Dermis blood vessel endothelial cell (primary cell): Measurements from ENCODE around the gene CYP17A1. TPM values are rescaled to one million over a fixed set of nuclear protein-coding genes. Genes with fewer than 3 reads are reported as not detected.
"Not testable (repeated sequence)": the region's sequence is repeated elsewhere in the genome, so short reads cannot be mapped to it uniquely, and the experiment has no call there.

Experiments
- DNase-seq: peaks from one replicate; pipeline ENCODE4 v3.0.0; 2010
- total RNA-seq: library from RNA; depleted of rRNA; stranded (reverse); fragments of >200 nt; gene quantifications from 2 replicates; pipeline ENCODE4 v1.2.3, GENCODE V29; 2014

CYP17A1 gene, protein sequence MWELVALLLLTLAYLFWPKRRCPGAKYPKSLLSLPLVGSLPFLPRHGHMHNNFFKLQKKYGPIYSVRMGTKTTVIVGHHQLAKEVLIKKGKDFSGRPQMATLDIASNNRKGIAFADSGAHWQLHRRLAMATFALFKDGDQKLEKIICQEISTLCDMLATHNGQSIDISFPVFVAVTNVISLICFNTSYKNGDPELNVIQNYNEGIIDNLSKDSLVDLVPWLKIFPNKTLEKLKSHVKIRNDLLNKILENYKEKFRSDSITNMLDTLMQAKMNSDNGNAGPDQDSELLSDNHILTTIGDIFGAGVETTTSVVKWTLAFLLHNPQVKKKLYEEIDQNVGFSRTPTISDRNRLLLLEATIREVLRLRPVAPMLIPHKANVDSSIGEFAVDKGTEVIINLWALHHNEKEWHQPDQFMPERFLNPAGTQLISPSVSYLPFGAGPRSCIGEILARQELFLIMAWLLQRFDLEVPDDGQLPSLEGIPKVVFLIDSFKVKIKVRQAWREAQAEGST
- not detected in 2 replicates for total RNA-seq

DNA sequence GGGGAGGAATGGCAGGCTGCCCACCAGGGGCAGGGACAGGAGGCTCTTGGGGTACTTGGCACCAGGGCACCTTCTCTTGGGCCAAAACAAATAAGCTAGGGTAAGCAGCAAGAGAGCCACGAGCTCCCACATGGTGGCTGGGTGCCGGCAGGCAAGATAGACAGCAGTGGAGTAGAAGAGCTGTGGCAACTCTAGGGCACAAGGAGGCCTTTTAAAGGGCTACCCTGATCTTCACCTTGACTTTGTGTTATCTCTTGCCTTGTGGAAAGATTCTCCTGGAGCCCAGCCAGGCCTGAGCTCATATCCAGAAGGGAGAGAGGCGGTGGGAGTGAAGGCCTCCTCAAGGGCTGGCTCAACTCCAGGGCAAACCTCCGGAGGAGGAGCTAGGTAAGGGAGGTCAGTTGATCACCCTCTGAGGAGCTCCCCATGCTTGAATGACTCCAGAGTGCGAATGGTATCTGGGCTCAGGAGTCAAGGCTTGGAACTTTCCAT, at the start of gene CYP17A1:
CYP17A1 (minus strand) TSS at position 184 of the 492 bp plus-strand sequence; CDS start at position 132, 52 bp downstream.
- no peak for DNase-seq

DNA sequence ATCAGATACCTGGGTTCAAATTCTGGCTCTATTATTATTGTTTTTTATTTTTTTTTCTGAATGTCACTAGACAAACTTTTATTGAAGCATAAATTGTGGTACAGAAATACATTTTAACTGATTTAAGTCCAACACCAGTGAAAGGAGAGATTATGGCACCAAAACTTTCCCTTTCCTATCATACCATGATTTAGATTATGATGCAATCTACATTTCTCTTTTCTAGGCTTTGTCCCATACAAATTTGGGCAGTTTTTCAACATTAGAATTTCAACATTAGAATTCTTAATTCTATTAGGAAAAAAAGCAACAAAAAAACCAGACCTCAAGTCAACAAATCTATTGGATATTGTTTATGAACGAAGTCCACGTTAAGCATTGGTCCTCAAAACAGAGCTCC, 43.0 kb upstream of the CYP17A1 start:
- DNase-seq = no peak

DNA sequence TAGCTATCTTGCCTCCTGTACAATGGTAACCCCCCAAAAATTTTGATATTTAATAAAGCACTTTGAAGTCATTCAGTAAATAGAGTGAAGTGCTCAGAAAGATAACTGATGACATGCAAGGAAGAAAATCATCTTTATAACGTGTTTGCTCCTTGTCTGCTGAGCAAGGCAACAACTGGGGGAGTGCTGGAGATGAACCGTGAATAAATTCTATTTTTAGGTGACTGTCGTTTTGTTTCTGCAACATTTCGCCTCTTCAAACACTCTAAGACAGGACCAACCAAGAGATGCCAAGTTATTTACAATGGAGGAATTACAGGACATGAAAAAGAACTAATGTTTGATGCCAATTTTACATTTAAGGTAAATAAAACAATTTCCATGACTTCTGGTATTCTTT, 41.4 kb upstream of the CYP17A1 start:
- no peak for DNase-seq

DNA sequence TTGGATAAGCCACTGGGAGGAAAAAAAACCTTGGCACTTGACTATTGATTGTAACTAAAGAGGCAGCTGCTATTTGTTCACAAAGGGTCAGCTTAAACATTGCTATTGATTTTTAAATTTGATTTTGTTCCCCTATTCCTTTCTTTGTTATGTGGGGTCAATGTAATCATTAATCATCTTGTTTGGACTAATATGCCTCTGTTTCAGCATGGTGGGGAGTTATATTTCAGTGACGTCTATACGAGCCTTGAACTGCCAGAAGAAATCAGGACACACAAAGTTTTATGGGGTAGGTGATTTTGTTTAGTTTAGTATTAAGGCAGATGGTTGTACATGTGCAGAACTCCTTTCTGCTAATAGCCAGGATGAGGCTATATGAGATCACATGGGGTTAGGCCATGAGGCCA, 39.5 kb upstream of the CYP17A1 start:
- DNase-seq = no peak

DNA sequence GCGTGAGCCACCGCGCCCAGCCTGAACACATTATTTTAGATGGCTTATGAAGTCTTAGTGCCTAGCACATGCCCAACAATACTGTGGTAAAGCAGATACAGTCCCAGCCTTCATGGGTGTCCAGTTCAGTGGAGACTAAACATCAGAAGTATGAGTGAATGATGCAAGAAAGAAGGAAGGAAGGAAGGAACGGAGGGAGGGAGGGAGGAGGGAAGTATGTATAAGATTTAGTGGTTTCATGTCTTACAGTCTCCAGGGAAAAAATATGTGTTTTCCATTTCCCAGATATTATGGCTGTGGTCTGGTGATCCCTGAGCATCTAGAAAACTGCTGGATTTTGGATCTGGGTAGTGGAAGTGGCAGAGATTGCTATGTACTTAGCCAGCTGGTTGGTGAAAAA, 35.0 kb upstream of the CYP17A1 start:
- no peak for DNase-seq

DNA sequence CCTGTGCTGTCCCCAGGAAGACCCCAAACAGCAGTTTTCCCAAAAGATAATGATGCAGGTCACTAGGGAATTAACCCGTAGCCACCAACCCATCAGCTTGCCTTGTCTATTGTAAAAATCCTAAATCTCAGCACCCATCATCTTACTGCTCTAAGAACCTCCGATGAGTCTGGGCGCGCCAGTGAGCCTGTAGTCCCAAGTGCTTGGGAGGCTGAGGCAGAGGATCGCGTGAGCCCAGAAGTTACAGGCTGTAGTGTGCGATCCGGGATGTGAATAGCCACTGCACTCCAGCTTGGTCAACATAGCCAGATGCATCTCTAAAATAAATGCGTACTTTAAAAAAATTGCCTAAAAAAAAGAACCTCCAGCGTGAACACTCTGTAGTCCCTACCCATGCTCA, 33.0 kb upstream of the CYP17A1 start:
- no peak for DNase-seq

DNA sequence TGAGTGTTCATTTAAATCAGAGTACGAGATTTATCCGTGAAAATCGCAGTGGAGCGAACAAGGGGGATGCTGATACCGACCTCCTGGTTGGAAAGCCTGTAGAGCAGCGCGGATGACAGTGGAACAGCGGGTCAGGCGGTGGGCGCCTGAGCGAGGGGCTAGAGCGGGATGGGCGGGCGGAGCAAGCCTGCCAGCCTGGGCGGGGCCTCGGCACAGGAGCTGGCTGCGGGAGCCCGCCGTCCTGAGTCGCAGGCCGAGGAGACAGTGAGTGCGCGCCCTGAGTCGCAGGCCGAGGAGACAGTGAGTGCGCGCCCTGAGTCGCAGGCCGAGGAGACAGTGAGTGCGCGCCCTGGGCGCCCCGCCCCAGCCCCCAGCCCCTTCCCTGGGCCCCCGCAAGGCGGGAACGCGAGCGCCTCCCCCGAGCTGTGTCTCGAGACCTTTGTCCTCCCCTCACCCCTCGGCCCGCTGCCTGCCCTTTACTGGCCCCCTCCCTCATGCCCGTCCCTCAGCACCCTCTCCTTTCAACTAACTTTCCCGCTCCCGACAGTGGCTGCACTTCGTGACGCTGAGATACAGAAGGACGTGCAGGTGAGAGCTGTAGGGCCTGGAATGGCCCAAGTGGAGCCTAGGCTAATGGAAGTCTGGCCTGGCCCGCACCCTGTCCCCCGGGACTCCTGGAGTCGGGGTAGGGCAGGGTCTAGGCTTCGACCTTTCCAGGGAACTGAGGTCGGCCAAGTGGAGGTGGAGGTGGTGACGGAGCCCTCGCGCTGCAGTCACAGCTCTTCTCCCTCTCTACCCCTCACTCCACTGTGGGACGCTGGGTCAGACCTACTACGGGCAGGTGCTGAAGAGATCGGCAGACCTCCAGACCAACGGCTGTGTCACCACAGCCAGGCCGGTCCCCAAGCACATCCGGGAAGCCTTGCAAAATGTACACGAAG, 32.3 kb upstream of the CYP17A1 start, which contains the start of gene AS3MT:
AS3MT (plus strand) TSS at position 213 of the 941 bp plus-strand sequence; CDS start at position 336, 123 bp downstream.
- peak; percentile 25 for DNase-seq

DNA sequence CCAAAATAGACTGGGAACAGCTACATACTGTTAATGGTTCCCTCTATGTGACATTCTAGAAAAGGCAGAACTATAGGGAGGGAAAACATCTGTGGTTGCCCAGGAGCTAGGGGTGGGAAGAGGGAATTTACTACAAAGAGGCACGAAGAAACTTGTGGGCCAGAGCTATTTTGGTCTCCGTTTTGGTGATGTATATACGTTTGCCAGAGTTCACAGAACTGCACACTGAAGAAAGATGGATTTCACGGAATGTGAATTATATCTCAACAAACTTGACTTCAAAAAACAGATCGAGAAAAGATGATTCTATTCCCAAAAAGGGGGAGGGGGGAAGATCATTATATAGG, 31.7 kb upstream of the CYP17A1 start:
- DNase-seq = no peak

DNA sequence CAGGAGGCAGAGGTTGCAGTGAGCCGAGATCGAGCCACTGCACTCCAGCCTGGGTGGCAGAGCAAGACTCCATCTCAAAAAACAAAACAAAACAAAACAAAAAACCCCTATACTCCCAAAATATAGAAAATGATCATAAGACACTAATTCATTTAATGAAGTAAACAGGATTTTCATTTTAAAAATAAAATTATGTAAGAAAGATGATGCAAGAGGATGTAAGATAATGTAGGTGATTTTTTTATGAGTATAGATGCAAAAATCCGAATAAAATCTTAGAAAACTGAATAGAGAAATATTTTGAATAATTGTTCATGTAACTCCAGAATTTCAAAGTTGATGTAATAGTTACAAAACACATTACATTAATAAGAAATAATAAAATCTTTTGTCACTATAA, 28.4 kb upstream of the CYP17A1 start:
- DNase-seq = no peak

DNA sequence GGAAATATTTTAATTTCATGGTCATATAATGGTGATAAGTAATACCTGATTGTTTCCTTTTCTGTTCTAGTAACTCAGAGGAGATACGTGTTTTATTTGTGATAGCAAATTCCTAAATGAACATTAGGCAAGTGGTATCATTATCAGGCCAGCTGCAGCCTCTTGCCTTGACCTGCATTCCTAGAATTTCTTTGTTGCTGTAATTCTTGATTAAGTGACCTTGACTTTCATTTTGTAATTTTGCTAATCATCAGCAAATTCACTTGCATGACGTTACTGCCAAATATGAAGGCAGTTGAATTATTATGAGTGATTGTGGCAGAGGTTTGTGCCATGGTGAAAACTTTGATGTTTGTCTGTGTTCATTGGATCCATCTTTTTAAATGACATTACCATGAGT, 26.4 kb upstream of the CYP17A1 start:
- no peak for DNase-seq

DNA sequence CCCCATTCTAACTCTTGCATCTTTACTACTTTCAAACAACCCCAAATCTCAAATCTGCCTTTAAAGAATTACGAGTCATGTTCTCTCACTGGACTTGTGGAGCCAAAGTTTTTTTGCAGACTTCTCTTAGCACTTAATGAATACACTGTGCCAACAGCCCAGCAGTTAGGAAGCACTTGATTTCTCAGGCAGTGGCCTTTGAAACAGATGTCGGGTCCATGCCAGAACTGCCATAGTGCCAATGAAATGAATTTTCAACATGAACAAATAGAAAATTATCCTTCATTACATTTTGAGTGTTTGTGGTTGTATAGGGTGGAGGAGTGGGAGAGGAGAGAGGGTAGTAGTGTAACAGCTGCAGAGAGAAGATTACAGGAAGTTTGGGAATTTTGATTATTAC, 22.7 kb upstream of the CYP17A1 start:
- DNase-seq = no peak

DNA sequence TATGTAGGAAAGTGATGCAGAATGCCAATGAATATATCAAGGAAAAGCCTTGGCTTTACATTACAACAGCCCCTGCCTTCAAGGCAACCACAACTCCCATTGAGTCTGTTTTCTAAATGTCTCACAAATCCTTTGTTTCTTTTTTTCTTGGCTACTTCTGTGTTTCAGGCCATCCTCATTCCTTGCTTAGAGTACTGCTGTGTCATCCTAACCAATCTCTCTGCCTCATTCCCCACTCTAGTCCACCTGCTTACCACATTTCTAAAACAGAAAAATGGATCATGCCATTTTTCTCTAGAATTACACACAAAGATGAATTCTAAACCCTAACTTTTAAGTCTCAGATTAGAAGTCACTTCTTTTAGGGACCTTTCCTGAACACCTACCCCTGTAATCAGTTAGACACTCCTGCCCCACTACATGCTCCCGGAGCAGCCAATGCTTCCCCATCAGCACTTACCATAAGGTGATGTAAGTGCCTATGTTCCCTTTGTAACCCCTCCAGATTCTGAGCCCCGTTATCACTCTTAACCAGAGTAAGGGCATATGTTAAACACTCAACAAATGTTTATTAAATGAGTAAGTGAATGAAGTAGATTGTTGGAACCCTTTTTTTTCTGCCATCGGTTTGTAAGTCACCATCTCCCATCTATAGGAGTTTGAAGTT, 19.7 kb upstream of the CYP17A1 start:
- no peak for DNase-seq

DNA sequence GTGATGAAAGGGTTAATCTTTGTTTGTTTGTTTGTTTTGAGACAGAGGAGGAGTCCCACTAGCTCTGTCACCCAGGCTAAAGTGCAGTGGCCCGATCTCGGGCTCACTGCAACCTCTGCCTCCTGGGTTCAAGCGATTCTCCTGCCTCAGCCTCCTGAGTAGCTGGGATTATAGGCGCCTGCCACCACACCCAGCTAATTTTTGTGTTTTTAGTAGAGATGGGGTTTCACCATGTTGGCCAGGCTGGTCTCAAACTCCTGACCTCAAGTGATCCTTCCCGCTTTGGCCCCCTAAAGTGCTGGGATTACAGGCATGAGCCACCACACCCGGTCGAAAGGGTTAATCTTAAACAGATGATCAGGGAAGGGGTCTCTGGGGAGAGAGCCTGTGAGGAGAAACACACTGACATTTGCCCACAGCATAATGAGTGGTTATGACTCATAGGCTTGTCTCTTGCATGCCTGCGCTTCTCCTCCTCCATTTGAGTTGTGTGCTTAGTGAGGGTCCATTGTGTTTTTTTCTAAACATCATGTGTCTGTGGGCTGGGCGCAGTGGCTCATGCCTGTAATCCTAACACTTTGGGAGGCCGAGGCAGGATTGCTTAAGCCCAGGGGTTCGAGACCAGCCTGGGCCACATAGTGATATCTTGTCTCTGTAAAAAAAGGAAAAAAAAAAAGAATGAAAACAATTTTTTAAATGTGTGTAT, 18.7 kb upstream of the CYP17A1 start:
- peak; percentile 78 for DNase-seq

DNA sequence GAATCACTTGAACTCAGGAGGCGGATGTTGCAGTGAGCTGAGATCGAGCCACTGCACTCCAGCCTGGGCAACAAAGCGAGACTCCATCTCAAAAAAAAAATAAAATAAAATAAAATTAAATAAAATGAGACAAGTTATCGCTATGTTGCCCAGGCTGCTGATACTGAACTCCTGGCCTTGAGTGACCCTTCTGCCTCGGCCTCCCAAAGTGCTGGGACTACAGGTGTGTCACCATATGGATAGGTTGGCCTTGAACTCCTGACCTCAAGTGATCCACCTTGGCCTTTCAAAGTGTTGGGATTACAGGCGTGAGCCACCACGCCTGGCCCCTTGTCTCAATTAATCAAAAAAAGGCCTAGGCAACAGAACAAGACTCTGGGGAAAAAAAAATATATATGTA, 16.0 kb upstream of the CYP17A1 start:
- DNase-seq = not testable (repeated sequence)

DNA sequence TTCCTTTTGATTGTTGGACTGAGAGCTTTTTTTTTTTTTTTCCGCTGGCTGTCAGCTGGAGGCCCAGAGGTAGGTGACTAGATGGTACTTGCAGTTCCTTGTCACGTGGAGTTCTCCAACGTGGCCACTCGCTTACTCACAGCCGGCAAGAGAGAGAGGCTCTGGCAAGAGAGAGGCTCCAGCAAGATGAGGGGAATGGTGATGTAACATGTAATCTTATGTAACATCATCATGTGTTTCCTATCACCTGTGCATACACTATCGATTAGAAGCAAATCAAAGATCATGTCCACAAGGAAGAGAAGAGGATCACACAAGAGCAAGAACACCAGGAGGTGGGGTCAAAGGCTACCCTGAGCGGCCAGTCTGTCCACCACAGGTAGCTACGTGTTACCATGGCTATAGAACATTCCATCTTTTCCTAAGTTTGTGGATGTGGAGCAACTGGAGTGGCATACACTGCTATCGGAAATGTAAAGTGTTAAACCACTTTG, 12.9 kb upstream of the CYP17A1 start:
- DNase-seq = no peak

DNA sequence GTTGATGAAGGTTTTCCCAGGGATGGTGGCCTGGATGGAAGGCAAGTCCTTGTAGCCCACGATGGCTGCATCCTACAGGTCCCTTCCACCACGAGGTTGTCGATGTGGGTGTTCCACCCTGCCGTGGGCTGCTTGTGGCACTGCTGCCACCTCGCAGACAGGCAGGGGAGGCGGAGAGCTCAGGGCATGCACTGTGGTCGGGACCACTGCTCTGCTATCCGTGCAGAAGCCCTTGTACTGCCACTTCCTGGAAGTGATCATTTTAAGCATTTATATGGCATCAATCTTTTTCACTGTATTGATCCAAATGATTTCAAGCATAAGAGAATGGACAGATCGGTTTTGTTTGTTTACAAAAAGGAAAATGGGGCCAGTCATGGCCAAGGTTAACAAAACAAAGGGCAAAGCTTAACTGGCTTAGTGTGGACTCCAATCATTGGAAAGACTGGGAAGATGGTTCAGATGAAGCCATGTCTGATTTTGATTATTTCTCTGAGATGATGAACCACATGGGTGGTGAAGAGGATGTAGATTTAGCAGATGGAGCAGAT, 8.2 kb upstream of the CYP17A1 start:
- DNase-seq = no peak

DNA sequence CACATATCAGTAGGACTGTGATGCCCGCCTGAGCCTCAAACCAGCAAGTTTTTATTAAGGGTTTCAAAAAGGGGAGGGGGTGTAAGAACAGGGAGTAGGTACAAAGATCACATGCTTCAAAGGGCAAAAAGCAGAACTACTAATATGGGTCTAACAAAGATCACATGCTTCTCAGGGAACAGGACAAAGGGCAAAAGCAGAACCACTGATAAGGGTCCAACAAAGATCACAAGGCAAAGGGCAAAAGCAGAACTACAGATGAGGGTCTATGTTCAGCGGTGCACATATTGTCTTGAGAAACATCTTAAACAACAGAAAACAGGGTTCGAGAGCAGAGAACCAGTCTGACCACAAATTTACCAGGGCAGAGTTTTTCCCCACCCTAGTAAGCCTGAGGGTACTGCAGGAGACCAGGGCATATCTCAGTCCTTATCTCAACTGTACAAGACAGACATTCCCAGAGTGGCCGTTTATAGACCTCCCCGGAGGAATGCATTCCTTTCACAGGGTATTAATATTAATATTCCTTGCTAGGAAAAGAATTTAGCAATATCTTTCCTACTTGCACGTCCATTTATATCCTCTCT, 7.1 kb upstream of the CYP17A1 start:
- DNase-seq = not testable (repeated sequence)

DNA sequence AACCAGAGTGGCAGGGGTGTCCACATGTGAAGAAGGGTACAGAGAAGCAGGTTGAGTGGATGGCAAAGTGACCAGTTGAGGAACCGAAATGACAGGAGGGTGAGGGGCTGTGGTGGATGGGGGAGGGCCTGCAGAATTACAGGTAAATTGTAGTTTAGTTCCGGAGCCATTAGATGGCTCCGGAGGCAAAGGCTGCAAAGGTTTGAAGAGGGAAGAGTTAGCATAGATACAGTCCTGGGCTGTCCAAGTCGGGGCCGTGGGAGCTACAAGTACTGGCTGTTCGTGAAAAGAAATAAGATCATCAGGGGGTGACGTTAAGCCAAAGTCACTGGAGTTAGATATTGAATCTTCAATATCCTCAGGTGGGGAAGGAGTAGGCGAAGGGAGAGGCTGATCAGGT, 5.9 kb upstream of the CYP17A1 start:
- not testable (repeated sequence) for DNase-seq

DNA sequence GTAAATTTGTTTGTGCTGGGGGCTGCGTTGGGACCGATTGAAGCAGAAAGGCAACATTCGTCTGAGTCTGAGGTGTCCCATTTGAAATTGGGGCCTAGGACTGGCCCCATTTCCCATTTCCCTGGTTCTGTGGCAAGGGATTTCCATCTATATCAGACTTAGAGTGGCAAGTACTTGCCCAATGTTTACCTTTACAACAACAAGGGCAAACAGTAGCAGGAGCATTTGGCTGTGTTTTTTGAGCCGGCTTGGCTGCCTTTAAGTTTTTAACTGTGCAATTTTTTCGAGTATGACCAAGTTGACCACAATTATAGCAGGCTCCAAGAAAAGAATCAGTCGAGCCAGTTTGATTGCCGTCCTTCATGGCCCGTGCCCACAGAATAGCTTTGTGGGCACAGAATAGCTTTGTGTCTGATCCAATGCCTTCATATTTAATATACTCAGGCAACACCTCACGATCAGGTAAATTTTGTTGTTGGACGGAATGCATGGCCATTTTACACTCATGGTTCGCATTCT, 4.7 kb upstream of the CYP17A1 start:
- DNase-seq = no peak

DNA sequence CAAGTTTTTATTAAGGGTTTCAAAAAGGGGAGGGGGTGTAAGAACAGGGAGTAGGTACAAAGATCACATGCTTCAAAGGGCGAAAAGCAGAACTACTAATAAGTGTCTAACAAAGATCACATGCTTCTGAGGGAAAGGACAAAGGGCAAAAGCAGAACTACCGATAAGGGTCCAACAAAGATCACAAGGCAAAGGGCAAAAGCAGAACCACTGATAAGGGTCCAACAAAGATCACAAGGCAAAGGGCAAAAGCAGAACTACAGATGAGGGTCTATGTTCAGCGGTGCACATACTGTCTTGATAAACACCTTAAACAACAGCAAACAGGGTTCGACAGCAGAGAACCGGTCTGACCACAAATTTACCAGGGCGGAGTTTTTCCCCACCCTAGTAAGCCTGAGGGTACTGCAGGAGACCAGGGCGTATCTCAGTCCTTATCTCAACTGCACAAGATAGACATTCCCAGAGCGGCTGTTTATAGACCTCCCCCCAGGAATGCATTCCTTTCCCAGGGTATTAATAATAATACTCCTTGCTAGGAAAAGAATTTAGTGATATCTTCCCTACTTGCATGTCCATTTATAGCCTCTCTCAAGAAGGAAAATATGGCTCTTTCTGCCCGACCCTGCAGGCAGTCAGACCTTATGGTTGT, 1.2 kb upstream of the CYP17A1 start:
- not testable (repeated sequence) for DNase-seq
